ENCODE measurements around the gene PPIL1.
"Not testable (repeated sequence)": the region's sequence is repeated elsewhere in the genome, so short reads cannot be mapped to it uniquely, and the experiment has no call there.

Gene PPIL1

DNA sequence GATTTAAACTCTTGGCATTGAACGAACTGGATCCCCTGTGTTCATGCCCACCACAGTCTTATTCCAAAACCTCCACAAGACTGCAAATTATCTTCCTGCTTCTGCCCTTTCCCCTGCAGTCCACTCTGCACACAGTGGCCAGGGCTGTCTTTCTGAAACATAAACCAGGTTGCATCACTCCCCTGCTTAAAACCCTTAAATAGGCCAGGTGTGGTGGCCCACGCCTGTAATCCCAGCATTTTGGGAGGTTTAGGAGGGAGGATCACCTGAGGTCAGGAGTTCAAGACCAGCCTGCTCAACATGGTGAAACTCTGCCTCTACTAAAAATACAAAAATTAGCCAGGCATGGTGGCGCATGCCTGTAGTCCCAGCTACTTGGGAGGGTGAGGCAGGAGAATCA is 61.6 kb downstream of the PPIL1 start:
- DNase-seq: not testable (repeated sequence)

DNA sequence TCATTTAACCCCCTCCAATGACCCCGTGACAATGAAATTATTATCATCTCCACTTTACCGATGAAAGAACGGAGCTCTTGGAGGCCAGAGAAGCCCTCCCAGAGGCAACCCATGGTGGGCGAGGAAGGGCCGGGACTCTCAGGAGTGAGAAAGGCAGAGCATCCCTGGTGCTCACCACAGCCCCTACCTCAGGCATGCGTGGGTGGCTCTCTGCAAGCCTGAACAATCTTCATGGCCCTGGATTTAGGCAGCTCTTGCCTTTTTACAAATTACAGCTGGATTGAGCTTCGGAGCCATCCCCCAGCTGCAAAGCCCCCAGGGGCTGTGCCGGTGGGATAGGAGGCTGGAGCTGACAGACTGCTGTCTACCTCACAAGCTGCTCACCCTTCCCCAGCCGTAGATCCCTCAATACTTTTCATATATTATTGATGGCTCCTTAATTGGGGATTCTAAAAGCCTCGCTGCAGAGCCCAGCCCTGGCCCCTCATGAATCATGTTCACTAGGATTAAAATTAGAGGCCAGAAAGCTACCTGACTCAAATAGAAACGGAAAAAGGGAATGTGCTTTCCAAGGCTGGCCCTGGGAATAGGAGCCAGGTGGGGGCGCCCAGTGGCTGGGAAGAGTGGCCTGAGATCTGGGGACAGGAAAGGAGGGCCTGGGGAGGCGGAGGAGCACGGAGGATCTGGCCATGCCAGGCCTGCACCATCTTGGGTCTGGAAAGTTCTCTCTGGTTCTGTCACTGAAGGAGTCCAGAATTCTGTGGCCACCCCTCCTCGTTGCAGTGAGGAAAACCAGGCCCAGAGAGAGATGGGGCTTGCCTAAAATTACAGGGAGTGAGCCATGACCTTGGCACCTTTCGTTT is 64.4 kb downstream of the PPIL1 start:
- no peak for DNase-seq

DNA sequence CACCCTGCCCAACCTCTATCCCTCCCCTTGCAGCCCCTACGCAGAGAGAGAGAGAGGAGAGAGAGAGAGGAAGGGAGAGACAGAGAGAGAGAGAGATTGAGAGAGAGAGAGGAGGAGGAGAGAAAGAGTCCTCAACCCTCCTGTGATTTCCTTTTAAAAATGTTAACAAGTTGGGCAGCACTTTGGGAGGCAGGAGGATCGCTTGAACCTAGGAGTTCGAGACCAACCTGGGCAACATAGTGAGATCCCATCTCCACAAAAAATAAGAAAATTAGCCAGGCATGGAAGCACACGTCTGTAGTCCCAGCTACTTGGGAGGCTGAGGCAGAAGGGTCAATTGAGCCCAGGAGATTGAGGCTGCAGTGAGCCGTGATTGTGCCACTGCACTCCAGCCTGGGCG is 65.4 kb downstream of the PPIL1 start:
- DNase-seq: no peak

DNA sequence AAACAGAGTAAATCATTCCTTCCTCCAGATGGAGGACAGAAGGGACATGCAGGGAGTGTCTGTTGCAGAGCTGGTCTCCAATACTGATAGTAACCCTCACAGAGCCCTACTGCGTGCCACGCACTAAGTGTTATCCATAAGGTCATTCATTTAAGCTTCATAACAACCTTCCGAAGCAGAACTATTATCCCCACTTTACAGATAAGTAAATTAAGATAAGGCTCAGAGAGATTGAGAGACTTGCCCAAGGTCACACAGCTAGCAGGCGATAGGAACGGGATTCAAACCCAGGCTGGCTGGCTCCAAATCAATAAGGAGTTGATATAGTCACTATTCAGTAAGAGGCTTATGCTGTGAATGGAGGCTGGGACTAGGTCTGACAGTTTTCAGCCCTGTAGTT is 66.0 kb downstream of the PPIL1 start:
- DNase-seq: no peak

DNA sequence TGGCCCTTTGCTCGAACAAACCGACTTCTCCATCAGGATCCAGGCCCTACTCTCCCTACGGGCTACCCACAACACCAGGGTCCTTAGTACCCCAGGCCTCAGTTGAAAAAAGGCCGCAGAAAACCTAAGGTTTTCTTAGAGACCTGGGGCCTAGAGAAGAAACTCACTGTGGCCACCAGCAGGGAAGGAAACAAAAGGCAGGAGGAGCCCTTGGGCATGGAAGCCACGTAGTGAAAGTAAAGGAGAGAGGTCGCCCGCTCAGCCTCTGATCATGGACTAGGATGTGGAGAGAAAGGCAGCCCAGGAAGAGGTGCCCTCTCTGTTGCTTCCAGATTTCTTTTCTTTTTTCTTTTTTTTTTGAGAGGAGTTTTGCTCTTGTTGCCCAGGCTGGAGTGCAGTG is 66.9 kb downstream of the PPIL1 start:
- no peak for DNase-seq

DNA sequence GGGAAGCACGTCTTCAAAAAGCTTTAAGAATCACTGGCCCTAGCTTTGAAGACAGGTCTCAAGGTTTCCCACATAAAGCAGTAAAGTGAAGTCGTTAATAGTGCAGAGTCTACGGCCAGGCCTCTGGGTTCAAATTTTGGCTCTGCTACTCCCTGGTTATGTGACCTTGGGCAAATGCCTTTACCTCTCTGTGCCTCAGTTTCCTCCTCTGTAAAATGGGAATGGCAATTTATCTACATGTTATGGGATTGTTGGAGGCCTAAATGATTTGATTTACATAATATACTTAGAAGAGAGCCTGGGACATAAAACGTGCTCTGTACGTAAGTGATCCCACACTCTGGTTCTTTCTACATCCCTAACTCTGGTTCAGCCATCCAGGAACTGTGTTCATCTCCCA is 67.5 kb downstream of the PPIL1 start:
- no peak for DNase-seq

DNA sequence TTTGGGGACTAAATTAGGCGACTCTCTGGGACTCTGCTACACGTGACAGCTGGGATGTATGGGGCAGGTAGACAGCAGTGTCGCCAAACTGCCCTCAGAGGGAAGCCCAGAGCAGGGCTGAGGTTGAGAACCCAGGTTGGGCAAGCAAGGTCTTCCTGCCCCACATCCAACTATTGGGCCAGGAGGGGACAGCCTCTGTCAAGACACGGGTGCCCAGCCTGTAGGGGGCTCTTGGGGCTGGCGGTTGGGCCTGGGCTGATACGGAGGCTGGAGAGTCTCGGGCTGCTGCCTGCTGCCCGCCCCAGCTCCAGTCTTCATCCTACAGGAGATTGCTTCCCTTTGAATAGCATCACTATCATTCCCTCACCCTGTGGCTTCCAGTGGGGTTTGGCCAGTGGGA is 68.7 kb downstream of the PPIL1 start:
- DNase-seq: no peak

DNA sequence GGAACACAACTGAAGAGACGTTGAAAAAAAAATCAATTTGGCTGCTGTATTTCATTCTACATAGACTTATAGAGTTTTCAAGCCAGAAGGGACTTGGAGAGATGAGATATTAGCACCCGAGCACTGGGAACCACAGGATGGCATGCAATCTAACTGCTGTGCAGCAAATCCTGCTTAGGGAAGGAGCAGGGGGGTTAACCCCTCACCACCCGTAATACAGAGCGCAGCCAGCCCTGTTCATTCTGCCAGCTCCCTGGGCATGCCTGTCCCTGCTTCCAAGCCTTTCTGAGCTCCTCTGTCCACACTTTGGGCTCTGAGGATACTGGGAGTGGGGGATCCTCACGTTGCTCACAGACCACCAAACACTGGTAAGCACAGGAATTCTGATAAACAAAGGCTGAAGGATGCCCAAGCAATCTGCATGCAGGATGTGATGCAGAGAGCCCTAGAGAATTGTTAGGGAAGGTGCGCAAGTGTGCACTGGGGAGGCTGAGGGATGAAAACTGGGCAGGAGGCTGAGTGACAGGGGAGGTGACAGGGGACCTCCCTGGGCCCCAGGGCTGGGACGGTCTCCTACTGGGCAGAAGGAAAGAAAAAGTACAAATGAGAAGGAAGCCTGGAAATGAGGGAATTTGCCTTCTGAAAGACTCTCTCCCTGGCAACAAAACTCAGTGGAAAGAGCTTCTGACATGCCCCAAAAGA is 69.4 kb downstream of the PPIL1 start:
- no peak for DNase-seq
